Prostate gland (tissue), 2 donors: ENCODE data around the gene DPPA4.

Source experiments
- CTCF ChIP-seq, 4 experiments: fragments of 200-600 bp in 2 of 4; fragments of 450-650 bp in 2 of 4; sonication (generic) in 2 of 4; IDR thresholded peaks; 1 replicate in 3 of 4; 2 replicates in 1 of 4; pipeline ENCODE4 v1.5.1; 2016 to 2019; ENCODE audit warnings: antibody characterized with exemption in 4 of 4, mild to moderate bottlenecking in 2 of 4, moderate library complexity in 2 of 4
- POLR2AphosphoS5 ChIP-seq: sonication (generic); formaldehyde crosslinking; IDR thresholded peaks from one replicate; pipeline ENCODE4 v1.6.1; 2017; ENCODE audit warnings: antibody characterized with exemption

- TF ChIP-seq CTCF (IDR thresholded peaks at IDR 0.05) (no peak), POLR2AphosphoS5 (no peak)
These were observed 9.1 kb downstream of the DPPA4 start for GRCh38 chr3:109328202-109328601.
